Fibroblast of villous mesenchyme (primary cell): ENCODE results near the gene SUCO. TPM values are rescaled to one million over a fixed set of nuclear protein-coding genes. Genes with fewer than 3 reads are reported as not detected.
A peak's percentile ranks its signal among the peaks of the same experiment; 100 is the strongest.

Experiments used
- DNase-seq: peaks from one replicate; pipeline ENCODE4 v3.0.0-alpha.2; 2010; ENCODE audit warnings: low read depth
- H3K4me3 ChIP-seq: 2 replicates; pipeline ENCODE4 v1.5.1; 2011; ENCODE audit warnings: low read depth, mild to moderate bottlenecking, low read length
- CTCF ChIP-seq: IDR thresholded peaks from 2 replicates; pipeline ENCODE4 v1.5.1; 2012; ENCODE audit warnings: low read depth, mild to moderate bottlenecking, low read length; ENCODE audit not compliant: insufficient read depth
- total RNA-seq: library from RNA; depleted of rRNA; stranded (reverse); fragments of >200 nt; gene quantifications from 2 replicates; pipeline ENCODE4 v1.2.3, GENCODE V29; 2012

Gene SUCO
- total RNA-seq, 1 donor, result 56.1 TPM

GRCh38 chr1:172574080-172574479 is 41.1 kb downstream of the SUCO start:
- DNase-seq, result no peak
- TF ChIP-seq CTCF, result no peak
- H3K4me3 ChIP-seq, result no peak overlapping the region

DNA sequence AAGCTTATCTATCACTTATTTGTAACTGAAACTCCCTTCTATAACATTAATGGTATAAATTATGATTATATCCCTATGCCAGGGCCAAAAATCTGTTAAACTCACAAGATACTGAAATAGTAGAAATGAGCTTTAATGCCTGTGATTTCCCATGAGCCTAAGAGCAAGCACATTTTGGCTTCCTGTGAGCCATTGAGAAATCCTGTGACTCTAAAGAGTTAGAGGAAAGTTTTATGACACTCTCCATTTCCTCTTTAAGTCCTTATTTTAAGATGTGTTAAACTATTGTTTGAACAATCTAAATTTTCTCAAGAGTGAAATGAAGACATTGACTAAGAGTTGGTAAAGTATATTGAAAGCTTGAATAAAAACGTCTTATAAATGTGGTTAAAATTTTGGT is 45.6 kb downstream of the SUCO start:
- TF ChIP-seq CTCF, result no peak

GRCh38 chr1:172581273-172581672 is 48.3 kb downstream of the SUCO start:
- DNase-seq, result no peak
- H3K4me3 ChIP-seq, result no peak overlapping the region
- no peak for TF ChIP-seq CTCF

More for the DNA sequence above, 45.6 kb downstream of the SUCO start:
- DNase-seq, result no peak
- H3K4me3 ChIP-seq, result no peak overlapping the region

DNA sequence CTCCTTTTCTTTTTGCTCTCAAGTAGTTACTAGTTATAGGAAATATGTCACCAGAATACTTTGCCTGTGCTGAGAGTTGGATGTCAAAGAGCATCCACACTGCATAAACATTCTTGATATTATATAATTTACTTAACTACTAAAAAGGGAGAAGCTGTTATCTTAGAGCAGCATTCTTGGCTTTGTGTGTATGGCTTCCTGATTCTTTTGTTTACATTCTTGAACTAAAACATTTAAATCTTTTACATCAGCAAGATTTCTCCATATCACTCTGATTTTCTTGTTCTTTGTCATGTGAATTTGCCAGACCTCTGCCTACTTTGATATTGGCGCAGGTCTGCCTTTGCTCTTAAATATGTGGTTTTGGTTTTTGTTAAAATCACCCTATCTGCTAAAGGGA is 48.8 kb downstream of the SUCO start:
- DNase-seq, result peak; percentile 81
- no peak for TF ChIP-seq CTCF
- no peak overlapping the region for H3K4me3 ChIP-seq

- no peak for DNase-seq
- TF ChIP-seq CTCF, result no peak
- H3K4me3 ChIP-seq, result no peak overlapping the region
Measured at GRCh38 chr1:172582889-172583288, 49.9 kb downstream of the SUCO start.

DNA sequence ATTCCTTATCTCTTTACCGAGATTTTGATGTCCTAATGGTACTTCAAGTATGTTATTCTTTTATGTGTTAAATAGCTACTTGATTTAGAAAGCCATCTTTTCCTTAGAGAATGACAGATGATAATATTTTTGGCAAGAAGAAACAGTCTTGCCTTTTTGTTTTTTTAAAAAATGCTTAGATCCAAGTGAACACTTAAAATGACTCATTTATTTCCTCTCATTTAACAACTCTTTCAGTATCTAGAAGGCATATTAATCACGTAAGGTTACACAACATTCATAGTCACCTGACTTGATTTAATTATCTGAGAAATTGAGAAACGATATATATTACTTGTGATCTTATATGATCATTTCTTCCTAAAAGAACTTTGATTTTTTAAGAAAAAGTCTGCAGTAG is 52.4 kb downstream of the SUCO start:
- TF ChIP-seq CTCF, result no peak
- DNase-seq, result peak; percentile 62
- no peak overlapping the region for H3K4me3 ChIP-seq

GRCh38 chr1:172585861-172586260 is 52.9 kb downstream of the SUCO start:
- no peak for DNase-seq
- TF ChIP-seq CTCF, result no peak
- H3K4me3 ChIP-seq, result no peak overlapping the region
